Activated CD4-positive, alpha-beta T cell treated with anti-CD3 and anti-CD28 coated beads, Interleukin-10, Interleukin-2, amounts not matched to agents 100 ng/mL and 50 ng/mL, durations not matched to agents 16 hours and 8 hours (primary cell): ENCODE results near the gene AP5Z1.

Source experiments
- DNase-seq: peaks from one replicate; pipeline ENCODE4 v3.0.0-alpha.2; 2020

AP5Z1 gene

GRCh38 chr7:4824120-4824775 is 48.8 kb downstream of the AP5Z1 start:
- no peak for DNase-seq

GRCh38 chr7:4825081-4825480 is 49.7 kb downstream of the AP5Z1 start:
- DNase-seq = no peak

GRCh38 chr7:4828720-4829383 is 53.4 kb downstream of the AP5Z1 start:
- DNase-seq = no peak

GRCh38 chr7:4830176-4830575 is 54.8 kb downstream of the AP5Z1 start:
- DNase-seq = peak; percentile 71

- no peak for DNase-seq
These were observed 56.5 kb downstream of the AP5Z1 start for GRCh38 chr7:4831723-4832495.

GRCh38 chr7:4832711-4833110 is 57.3 kb downstream of the AP5Z1 start:
- no peak for DNase-seq

GRCh38 chr7:4833176-4833575 is 57.8 kb downstream of the AP5Z1 start:
- no peak for DNase-seq

- DNase-seq = no peak
These were observed 58.5 kb downstream of the AP5Z1 start for GRCh38 chr7:4833691-4834600.

- no peak for DNase-seq
These were observed 59.4 kb downstream of the AP5Z1 start for GRCh38 chr7:4834601-4835397.

- no peak for DNase-seq
These were observed 60.2 kb downstream of the AP5Z1 start for GRCh38 chr7:4835398-4836205.

- no peak for DNase-seq
These were observed 60.8 kb downstream of the AP5Z1 start for GRCh38 chr7:4836206-4836661.

- no peak for DNase-seq
These were observed 61.8 kb downstream of the AP5Z1 start for GRCh38 chr7:4837041-4837802.

GRCh38 chr7:4837803-4838625 is 62.6 kb downstream of the AP5Z1 start:
- DNase-seq = no peak

GRCh38 chr7:4838626-4839334 is 63.4 kb downstream of the AP5Z1 start:
- DNase-seq = no peak

- DNase-seq = no peak
These were observed 64.7 kb downstream of the AP5Z1 start for GRCh38 chr7:4840079-4840501.
